Activated CD8-positive, alpha-beta T cell treated with anti-CD3 and anti-CD28 coated beads for 36 hours (primary cell): ENCODE data around the gene ZNF22. TPM values are rescaled to one million over a fixed set of nuclear protein-coding genes. Genes with fewer than 3 reads are reported as not detected.

Experiments used
- ATAC-seq: fragments of 200-7000 bp; cut with Tn5 transposase; one replicate; pipeline ENCODE4 v1.10.0; 2021; ENCODE audit warnings: mild to moderate bottlenecking, moderate library complexity
- CTCF ChIA-PET: fragments of 350-600 bp; sonication (Branson Sonifier 250); formaldehyde crosslinking; loops from one replicate; lab custom pipeline; 2021; ENCODE audit warnings: antibody characterized with exemption; lab: Charles Lee
- POLR2A ChIA-PET: fragments of 350-600 bp; sonication (Branson Sonifier 250); formaldehyde crosslinking; loops from one replicate; lab custom pipeline; 2021; ENCODE audit warnings: antibody characterized with exemption; lab: Charles Lee
- DNase-seq: peaks from one replicate; pipeline ENCODE4 v3.0.0-alpha.2; 2020
- H3K27ac Mint-ChIP-seq: one replicate; pipeline ENCODE4 v1.8.0; 2021; ENCODE audit warnings: mild to moderate bottlenecking, mixed read lengths
- H3K27me3 Mint-ChIP-seq: one replicate; pipeline ENCODE4 v1.8.0; 2021; ENCODE audit warnings: mixed read lengths
- H3K36me3 Mint-ChIP-seq: one replicate; pipeline ENCODE4 v1.8.0; 2021; ENCODE audit warnings: low read depth, mixed read lengths
- H3K4me1 Mint-ChIP-seq: one replicate; pipeline ENCODE4 v1.8.0; 2021; ENCODE audit warnings: low read depth, mixed read lengths
- H3K4me3 Mint-ChIP-seq: one replicate; pipeline ENCODE4 v1.8.0; 2021; ENCODE audit warnings: mild to moderate bottlenecking, moderate library complexity, mixed read lengths
- H3K9me3 Mint-ChIP-seq: one replicate; pipeline ENCODE4 v1.8.0; 2021; ENCODE audit warnings: mixed read lengths
- CTCF ChIP-seq: fragments of 200-600 bp; IDR thresholded peaks from one replicate; pipeline ENCODE4 v1.8.0; 2022; ENCODE audit warnings: antibody characterized with exemption, mild to moderate bottlenecking
- intact Hi-C: fragments of 100-400 bp; cut with micrococcal nuclease; formaldehyde crosslinking; loops from one replicate; pipeline ENCODE4 v1.10.0; 2022
- total RNA-seq, 2 experiments: library from RNA; stranded (reverse); gene quantifications; one replicate each; pipeline ENCODE4 v1.2.3, GENCODE V29; 2021

Gene ZNF22
- total RNA-seq, 2 experiments from 2014 or later = 34.4 to 37.6 TPM

GRCh38 chr10:45001381-45002148, 842 bp downstream of the ZNF22 start:
- DNase-seq = peak; percentile 73
- ATAC-seq = peak; percentile 69
- peak overlapping the region; percentile 87 for H3K4me3 Mint-ChIP-seq
- intact Hi-C loops = loop anchor here (10.0 kb wide), 1 partner anchor 233 kb away; no protein-coding TSS in a partner anchor
- ChIA-PET POLR2A (interaction anchor here (0.6 to 1.5 kb wide), 4 partner anchors 13 to 68 kb away, joined by 3 to 5 read pairs (median 4); no protein-coding TSS in a partner anchor), CTCF (interaction anchor here (1.0 to 1.3 kb wide), 2 partner anchors 31 to 69 kb away, joined by 3 read pairs; no protein-coding TSS in a partner anchor)
- TF ChIP-seq CTCF = no peak
- peak overlapping the region; percentile 95 for H3K27ac Mint-ChIP-seq
- H3K36me3 Mint-ChIP-seq = peaks cover 44% of the 10 kb centered on the region
- peaks cover 33% of the 10 kb centered on the region for H3K4me1 Mint-ChIP-seq
- no peaks in the 10 kb centered on the region for H3K27me3 Mint-ChIP-seq
- peaks cover 30% of the 10 kb centered on the region for H3K9me3 Mint-ChIP-seq

- no peak for ATAC-seq
- ChIA-PET CTCF (interaction anchor here (2.0 kb wide), 1 partner anchor 71 kb away, joined by 9 read pairs; no protein-coding TSS in a partner anchor), POLR2A (interaction anchor here (1.0 kb wide), 1 partner anchor 11 kb away, joined by 4 read pairs; no protein-coding TSS in a partner anchor)
- H3K27me3 Mint-ChIP-seq = no peaks in the 10 kb centered on the region
- TF ChIP-seq CTCF = no peak
- no peak overlapping the region for H3K27ac Mint-ChIP-seq
- no peak for DNase-seq
- H3K4me3 Mint-ChIP-seq = no peak overlapping the region
- intact Hi-C loops = loop anchor here (10.0 kb wide), 1 partner anchor 231 kb away; no protein-coding TSS in a partner anchor
- peaks cover 30% of the 10 kb centered on the region for H3K9me3 Mint-ChIP-seq
- peaks cover 44% of the 10 kb centered on the region for H3K36me3 Mint-ChIP-seq
- H3K4me1 Mint-ChIP-seq = peaks cover 32% of the 10 kb centered on the region
Observed at GRCh38 chr10:45003432-45004000, 2.8 kb downstream of the ZNF22 start.

GRCh38 chr10:45004661-45005060, 3.9 kb downstream of the ZNF22 start:
- peaks cover 30% of the 10 kb centered on the region for H3K9me3 Mint-ChIP-seq
- no peak overlapping the region for H3K4me3 Mint-ChIP-seq
- DNase-seq (no peak), ATAC-seq (no peak)
- POLR2A ChIA-PET = no interaction called here
- no peak for TF ChIP-seq CTCF
- peaks cover 30% of the 10 kb centered on the region for H3K4me1 Mint-ChIP-seq
- H3K27me3 Mint-ChIP-seq = no peaks in the 10 kb centered on the region
- CTCF ChIA-PET = interaction anchor here (1.1 to 2.0 kb wide), 2 partner anchors 32 to 72 kb away, joined by 3 to 9 read pairs; no protein-coding TSS in a partner anchor
- no peak overlapping the region for H3K27ac Mint-ChIP-seq
- peaks cover 44% of the 10 kb centered on the region for H3K36me3 Mint-ChIP-seq
- intact Hi-C loops = loop anchor here (10.0 kb wide), 1 partner anchor 230 kb away; no protein-coding TSS in a partner anchor

GRCh38 chr10:45005284-45005683, 4.6 kb downstream of the ZNF22 start:
- H3K27ac Mint-ChIP-seq = no peak overlapping the region
- intact Hi-C loops = loop anchor here (10.0 kb wide), 1 partner anchor 230 kb away; no protein-coding TSS in a partner anchor
- TF ChIP-seq CTCF = no peak

More at GRCh38 chr10:45005284-45005683, 4.6 kb downstream of the ZNF22 start:
- H3K9me3 Mint-ChIP-seq = peaks cover 26% of the 10 kb centered on the region
- no peaks in the 10 kb centered on the region for H3K27me3 Mint-ChIP-seq
- H3K36me3 Mint-ChIP-seq = peaks cover 44% of the 10 kb centered on the region
- ChIA-PET POLR2A (interaction anchor here (1.5 kb wide), 1 partner anchor 13 kb away, joined by 4 read pairs; no protein-coding TSS in a partner anchor), CTCF (interaction anchor here (1.1 to 2.0 kb wide), 2 partner anchors 32 to 73 kb away, joined by 3 to 9 read pairs; no protein-coding TSS in a partner anchor)
- H3K4me3 Mint-ChIP-seq = no peak overlapping the region
- DNase-seq (no peak), ATAC-seq (no peak)
- H3K4me1 Mint-ChIP-seq = peaks cover 24% of the 10 kb centered on the region
